NT2/D1 (cell line): ENCODE measurements around the gene RTN4.

Experiments used
- SUZ12 ChIP-seq: IDR thresholded peaks from 2 replicates; pipeline ENCODE4 v1.6.1; 2011; ENCODE audit not compliant: insufficient read length, insufficient read depth; ENCODE audit errors: extremely low read depth
- YY1 ChIP-seq: IDR thresholded peaks from 2 replicates; pipeline ENCODE4 v1.6.1; 2011; ENCODE audit not compliant: insufficient read length, insufficient read depth
- ZNF274 ChIP-seq: IDR thresholded peaks from 2 replicates; pipeline ENCODE4 v1.6.1; 2011; ENCODE audit warnings: mild to moderate bottlenecking, low read depth, low read length

DNA sequence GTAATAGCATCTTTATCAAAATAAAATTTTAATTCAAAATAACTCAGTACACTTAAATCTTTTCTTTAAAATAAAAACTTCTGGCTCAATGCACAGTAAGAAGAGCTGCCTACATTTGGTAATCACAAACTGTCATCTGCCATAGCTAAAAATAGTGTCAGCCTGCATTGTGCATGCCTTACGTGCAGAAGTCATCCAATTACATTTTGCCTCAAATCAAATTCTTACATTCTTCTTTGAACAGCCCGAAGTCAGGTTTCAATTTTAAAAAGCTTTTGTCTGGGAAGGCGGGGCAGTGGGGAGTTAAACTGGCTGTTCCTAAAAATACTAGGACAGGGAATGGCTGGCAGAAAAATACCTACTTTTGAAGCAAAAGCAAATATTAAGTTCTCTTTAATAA is 51.1 kb downstream of the RTN4 start:
- TF ChIP-seq YY1: no peak
- TF ChIP-seq ZNF274: no peak
- TF ChIP-seq SUZ12: no peak
